Calu3 (cell line): ENCODE results near the gene FOXD2. TPM values are rescaled to one million over a fixed set of nuclear protein-coding genes. Genes with fewer than 3 reads are reported as not detected.

Experiments used
- BruUV-seq: library from RNA; stranded (reverse); fragments of 400-500 nt; replicated peaks from 2 replicates; lab custom pipeline; 2021; lab: Mats Ljungman, UMichigan
- CTCF ChIA-PET: fragments of 300-600 bp; sonication (Branson Sonifier 250); formaldehyde crosslinking; loops from one replicate; lab custom pipeline; 2022; ENCODE audit warnings: antibody characterized with exemption; lab: Charles Lee
- DNase-seq: peaks from one replicate; pipeline ENCODE4 v3.0.0; 2022
- H3K27ac Mint-ChIP-seq: one replicate; pipeline ENCODE4 v1.8.0; 2022; ENCODE audit warnings: mixed read lengths; ENCODE audit not compliant: unreplicated experiment
- H3K27me3 Mint-ChIP-seq: one replicate; pipeline ENCODE4 v1.8.0; 2022; ENCODE audit warnings: mixed read lengths; ENCODE audit not compliant: unreplicated experiment
- H3K36me3 Mint-ChIP-seq: one replicate; pipeline ENCODE4 v1.8.0; 2022; ENCODE audit warnings: mild to moderate bottlenecking, moderate library complexity, mixed read lengths; ENCODE audit not compliant: insufficient read depth, unreplicated experiment
- H3K4me1 Mint-ChIP-seq: one replicate; pipeline ENCODE4 v1.8.0; 2022; ENCODE audit warnings: mild to moderate bottlenecking, low read depth, mixed read lengths; ENCODE audit not compliant: unreplicated experiment
- H3K4me3 Mint-ChIP-seq: one replicate; pipeline ENCODE4 v1.8.0; 2022; ENCODE audit warnings: mild to moderate bottlenecking, low read depth, moderate library complexity, mixed read lengths; ENCODE audit not compliant: unreplicated experiment
- H3K9me3 Mint-ChIP-seq: one replicate; pipeline ENCODE4 v1.8.0; 2022; ENCODE audit warnings: low read depth, mixed read lengths; ENCODE audit not compliant: unreplicated experiment
- intact Hi-C: fragments of 100-400 bp; cut with micrococcal nuclease; formaldehyde crosslinking; loops from one replicate; pipeline ENCODE4 v1.10.0; 2022; ENCODE audit not compliant: unreplicated experiment
- total RNA-seq: library from RNA; stranded (reverse); gene quantifications from 2 replicates; pipeline ENCODE4 v1.2.3, GENCODE V29; 2022
- TF ChIP-seq, protein P1 (sequence below): fragments of 200-600 bp; IDR thresholded peaks from one replicate; pipeline ENCODE4 v1.8.0; 2022; ENCODE audit warnings: antibody characterized with exemption; ENCODE audit not compliant: unreplicated experiment

Gene FOXD2
- total RNA-seq, 1 experiment from 2014 or later = 0.68 TPM

DNA sequence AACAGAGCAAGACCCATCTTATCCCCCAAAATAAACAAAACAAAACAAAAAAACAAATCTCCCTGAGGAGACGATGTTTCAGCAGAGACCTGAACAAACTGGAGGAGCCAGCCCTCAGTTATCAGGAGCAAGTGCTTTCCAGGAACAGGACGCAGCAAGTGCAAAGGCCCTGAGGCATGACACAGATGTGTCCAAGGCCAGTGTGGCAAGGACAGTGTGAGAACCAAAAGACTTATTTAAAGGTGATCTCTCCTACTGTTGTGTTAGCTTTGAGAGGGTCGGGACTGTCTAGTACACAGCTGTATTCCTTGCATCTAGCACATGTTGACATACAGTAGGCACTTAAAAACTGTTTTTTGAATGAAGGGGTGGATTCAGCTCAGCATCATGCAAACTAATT, 48.0 kb downstream of the FOXD2 start:
- CTCF ChIA-PET = no interaction called here
- Mint-ChIP-seq H3K27ac (no peak overlapping the region), H3K36me3 (no peaks in the 10 kb centered on the region), H3K4me1 (no peaks in the 10 kb centered on the region), H3K9me3 (no peaks in the 10 kb centered on the region), H3K27me3 (peaks cover 14% of the 10 kb centered on the region), H3K4me3 (no peak overlapping the region)
- TF ChIP-seq, protein P1, sequence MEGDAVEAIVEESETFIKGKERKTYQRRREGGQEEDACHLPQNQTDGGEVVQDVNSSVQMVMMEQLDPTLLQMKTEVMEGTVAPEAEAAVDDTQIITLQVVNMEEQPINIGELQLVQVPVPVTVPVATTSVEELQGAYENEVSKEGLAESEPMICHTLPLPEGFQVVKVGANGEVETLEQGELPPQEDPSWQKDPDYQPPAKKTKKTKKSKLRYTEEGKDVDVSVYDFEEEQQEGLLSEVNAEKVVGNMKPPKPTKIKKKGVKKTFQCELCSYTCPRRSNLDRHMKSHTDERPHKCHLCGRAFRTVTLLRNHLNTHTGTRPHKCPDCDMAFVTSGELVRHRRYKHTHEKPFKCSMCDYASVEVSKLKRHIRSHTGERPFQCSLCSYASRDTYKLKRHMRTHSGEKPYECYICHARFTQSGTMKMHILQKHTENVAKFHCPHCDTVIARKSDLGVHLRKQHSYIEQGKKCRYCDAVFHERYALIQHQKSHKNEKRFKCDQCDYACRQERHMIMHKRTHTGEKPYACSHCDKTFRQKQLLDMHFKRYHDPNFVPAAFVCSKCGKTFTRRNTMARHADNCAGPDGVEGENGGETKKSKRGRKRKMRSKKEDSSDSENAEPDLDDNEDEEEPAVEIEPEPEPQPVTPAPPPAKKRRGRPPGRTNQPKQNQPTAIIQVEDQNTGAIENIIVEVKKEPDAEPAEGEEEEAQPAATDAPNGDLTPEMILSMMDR = no peak
- no TSS peak for BruUV-seq
- DNase-seq = no peak
- intact Hi-C loops = no loop called here

DNA sequence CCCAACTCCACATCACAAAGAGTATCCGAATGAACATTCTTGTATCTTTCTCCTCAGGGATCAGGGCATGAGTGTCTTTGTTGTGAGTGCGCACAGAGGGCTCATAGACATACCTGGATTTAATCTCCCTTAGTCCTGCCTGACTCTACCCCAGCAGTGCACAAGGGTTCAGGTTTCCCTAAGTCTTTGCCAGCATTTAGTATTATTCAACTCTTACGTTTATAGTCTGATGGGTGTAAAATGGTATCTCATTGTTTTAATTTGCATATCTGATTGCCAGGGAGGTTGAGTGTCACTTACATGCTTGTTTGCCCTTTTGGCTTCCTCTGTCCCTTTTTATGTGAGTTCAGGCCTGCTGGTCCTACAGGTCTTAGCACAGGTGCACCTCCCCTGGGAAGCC, 49.5 kb downstream of the FOXD2 start:
- no TSS peak for BruUV-seq
- intact Hi-C loops = no loop called here
- Mint-ChIP-seq H3K4me1 (no peaks in the 10 kb centered on the region), H3K36me3 (no peaks in the 10 kb centered on the region), H3K4me3 (no peak overlapping the region), H3K27ac (no peak overlapping the region), H3K9me3 (no peaks in the 10 kb centered on the region), H3K27me3 (peaks cover 25% of the 10 kb centered on the region)
- CTCF ChIA-PET = no interaction called here
- DNase-seq = no peak
- TF ChIP-seq, protein P1 = no peak

DNA sequence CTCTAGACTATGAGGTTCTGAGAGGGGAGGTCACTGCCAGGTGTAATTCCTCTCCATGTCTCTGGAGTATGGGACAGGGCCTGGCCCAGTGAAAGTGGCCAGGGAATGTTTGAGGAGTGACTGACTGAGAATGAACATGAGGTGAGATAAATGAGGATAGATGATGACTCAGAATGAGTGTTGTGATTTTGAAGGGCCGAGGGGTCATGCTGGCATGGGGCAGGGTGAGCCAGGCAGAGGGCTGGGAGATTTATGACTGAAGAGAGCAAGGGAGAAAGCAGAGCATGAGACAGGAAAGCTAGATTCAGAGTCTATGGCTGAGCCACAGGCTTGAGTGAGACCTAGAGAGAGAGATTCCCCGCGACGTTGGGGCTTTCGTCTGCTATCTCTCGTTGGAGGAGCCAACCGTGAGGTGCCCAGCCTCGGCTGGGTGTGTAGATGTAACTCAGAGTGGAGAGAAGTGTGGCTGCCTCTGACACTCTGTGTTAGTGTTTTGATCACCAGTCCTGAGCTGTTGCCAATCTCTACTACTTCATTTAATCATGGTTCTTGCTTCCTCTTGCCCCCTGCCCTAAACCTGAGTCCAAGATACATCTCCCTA, 50.1 kb downstream of the FOXD2 start:
- H3K4me3 Mint-ChIP-seq = no peak overlapping the region
- intact Hi-C loops = no loop called here
- TF ChIP-seq, protein P1 = no peak
- no peaks in the 10 kb centered on the region for H3K36me3 Mint-ChIP-seq
- no peaks in the 10 kb centered on the region for H3K4me1 Mint-ChIP-seq
- H3K27me3 Mint-ChIP-seq = peaks cover 31% of the 10 kb centered on the region
- BruUV-seq = no TSS peak
- no peak overlapping the region for H3K27ac Mint-ChIP-seq
- H3K9me3 Mint-ChIP-seq = no peaks in the 10 kb centered on the region
- no peak for DNase-seq
- CTCF ChIA-PET = no interaction called here

Other genes starting within 250 kb of the FOXD2 start
- gene PDZK1IP1, start 248.0 kb upstream of the FOXD2 start, total RNA-seq = 231 and 327 TPM in 2 replicates
- gene TAL1, start 205.8 kb upstream of the FOXD2 start, total RNA-seq = not detected in 2 replicates
- 52.5 and 62.4 TPM in 2 replicates for gene STIL, start 123.9 kb upstream of the FOXD2 start, total RNA-seq
- gene CMPK1, start 104.3 kb upstream of the FOXD2 start, total RNA-seq = 162 and 170 TPM in 2 replicates
- not detected in 2 replicates for gene FOXE3, start 21.8 kb upstream of the FOXD2 start, total RNA-seq